GM18861 (cell line): ENCODE measurements around the gene LY9.

Experiments used
- ATAC-seq: cut with Tn5 transposase; IDR thresholded peaks from one replicate; pipeline ENCODE4 v1.9.1; 2021; ENCODE audit not compliant: unreplicated experiment

The LY9 gene

GRCh38 chr1:160795951-160796383 lies at the start of gene LY9:
LY9 (plus strand) TSS chr1:160796174; CDS start chr1:160796188, 14 bp downstream.
- peak; percentile 62 for ATAC-seq

GRCh38 chr1:160746836-160747500 lies 49.0 kb upstream of the LY9 start:
- ATAC-seq = no peak

- no peak for ATAC-seq
Observed at GRCh38 chr1:160747717-160748116, 48.3 kb upstream of the LY9 start.

- ATAC-seq = no peak
Observed at GRCh38 chr1:160748181-160748877, 47.6 kb upstream of the LY9 start.

- ATAC-seq = no peak
Observed at GRCh38 chr1:160748878-160749269, 47.1 kb upstream of the LY9 start.

- no peak for ATAC-seq
Observed at GRCh38 chr1:160750608-160751007, 45.4 kb upstream of the LY9 start.

- ATAC-seq = no peak
Observed at GRCh38 chr1:160752406-160752805, 43.6 kb upstream of the LY9 start.

- no peak for ATAC-seq
Observed at GRCh38 chr1:160752924-160753323, 43.0 kb upstream of the LY9 start.

- ATAC-seq = no peak
Observed at GRCh38 chr1:160753594-160753993, 42.4 kb upstream of the LY9 start.

GRCh38 chr1:160755461-160755860 lies 40.5 kb upstream of the LY9 start:
- no peak for ATAC-seq

GRCh38 chr1:160755911-160756848 lies 39.8 kb upstream of the LY9 start:
- ATAC-seq = no peak

GRCh38 chr1:160756849-160757201 lies 39.1 kb upstream of the LY9 start:
- no peak for ATAC-seq

GRCh38 chr1:160758521-160758920 lies 37.5 kb upstream of the LY9 start:
- ATAC-seq = no peak

GRCh38 chr1:160759740-160760139 lies 36.2 kb upstream of the LY9 start:
- no peak for ATAC-seq

GRCh38 chr1:160761046-160761445 lies 34.9 kb upstream of the LY9 start:
- ATAC-seq = no peak

GRCh38 chr1:160761886-160762285 lies 34.1 kb upstream of the LY9 start:
- ATAC-seq = no peak

GRCh38 chr1:160763993-160764392 lies 32.0 kb upstream of the LY9 start:
- no peak for ATAC-seq

GRCh38 chr1:160767395-160768294 lies 28.3 kb upstream of the LY9 start:
- peak; percentile 58 for ATAC-seq

- peak; percentile 54 for ATAC-seq
Observed at GRCh38 chr1:160768295-160768657, 27.7 kb upstream of the LY9 start.

GRCh38 chr1:160772331-160772730 lies 23.6 kb upstream of the LY9 start:
- ATAC-seq = no peak

- no peak for ATAC-seq
Observed at GRCh38 chr1:160773093-160773492, 22.9 kb upstream of the LY9 start.
